Fibroblast of lung (primary cell): ENCODE results near the gene CPNE4. TPM values are rescaled to one million over a fixed set of nuclear protein-coding genes. Genes with fewer than 3 reads are reported as not detected.

Experiments
- DNase-seq, 2 donors: peaks; one replicate each; pipeline versions ENCODE4 v3.0.0 to v3.0.0-alpha.2; 2010; ENCODE audit warnings: low read depth in 2 of 2
- H2AFZ ChIP-seq: 2 replicates; pipeline ENCODE4 v1.5.1; 2012; ENCODE audit warnings: low read length, control low read depth, inconsistent platforms
- H3K27ac ChIP-seq: 2 replicates; pipeline ENCODE4 v1.5.1; 2011; ENCODE audit warnings: low read length, control low read depth; ENCODE audit not compliant: insufficient read depth
- H3K27me3 ChIP-seq: 2 replicates; pipeline ENCODE4 v1.5.1; 2011; ENCODE audit warnings: mild to moderate bottlenecking, low read length; ENCODE audit not compliant: control insufficient read depth, insufficient read depth
- H3K36me3 ChIP-seq: 2 replicates; pipeline ENCODE4 v1.5.1; 2011; ENCODE audit warnings: low read length; ENCODE audit not compliant: control insufficient read depth, insufficient read depth
- H3K4me1 ChIP-seq: 2 replicates; pipeline ENCODE4 v1.5.1; 2011; ENCODE audit warnings: low read length; ENCODE audit not compliant: control insufficient read depth, insufficient read depth; ENCODE audit errors: extremely low read depth
- H3K4me2 ChIP-seq: 2 replicates; pipeline ENCODE4 v1.5.1; 2011; ENCODE audit warnings: low read length, control low read depth; ENCODE audit not compliant: insufficient read depth; ENCODE audit errors: extremely low read depth
- H3K4me3 ChIP-seq, 4 experiments: fragments of 200-600 bp in 1 of 4; sonication (generic) in 1 of 4; replicated peaks in 1 of 4; 2 replicates each; pipeline ENCODE4 v1.5.1; 2011 to 2016; ENCODE audit warnings: low read length in 4 of 4, low read depth in 3 of 4, mild to moderate bottlenecking in 3 of 4, control low read depth in 2 of 4, inconsistent platforms in 1 of 4, mixed read lengths in 1 of 4; ENCODE audit not compliant: insufficient read depth in 1 of 4; ENCODE audit errors: control extremely low read depth in 1 of 4
- H3K79me2 ChIP-seq: 2 replicates; pipeline ENCODE4 v1.5.1; 2012; ENCODE audit warnings: mild to moderate bottlenecking, low read length, inconsistent platforms; ENCODE audit not compliant: control insufficient read depth, insufficient read depth
- H3K9ac ChIP-seq: 2 replicates; pipeline ENCODE4 v1.5.1; 2011; ENCODE audit warnings: mild to moderate bottlenecking, low read length, control low read depth; ENCODE audit not compliant: insufficient read depth
- H3K9me3 ChIP-seq: 2 replicates; pipeline ENCODE4 v1.5.1; 2012; ENCODE audit warnings: low read depth, low read length; ENCODE audit not compliant: control insufficient read depth, insufficient read depth
- H4K20me1 ChIP-seq: 2 replicates; pipeline ENCODE4 v1.5.1; 2011; ENCODE audit warnings: low read length; ENCODE audit not compliant: control insufficient read depth, insufficient read depth; ENCODE audit errors: extremely low read depth
- EZH2 ChIP-seq: IDR thresholded peaks from 2 replicates; pipeline ENCODE4 v1.5.1; 2012; ENCODE audit warnings: low read length, control low read depth, mild to moderate bottlenecking; ENCODE audit errors: missing control alignments
- polyA plus RNA-seq, 2 donors: library from polyadenylated mRNA; depleted of rRNA in 1 of 2; stranded (reverse) in 1 of 2; unstranded in 1 of 2; fragments of >200 nt; gene quantifications; 2 replicates each; pipeline ENCODE4 v1.2.1, GENCODE V29; 2011 to 2012; ENCODE audit warnings: missing spikeins in 1 of 2
- total RNA-seq: library from RNA; depleted of rRNA; stranded (reverse); fragments of >200 nt; gene quantifications from 2 replicates; pipeline ENCODE4 v1.2.1, GENCODE V29; 2014
- TF ChIP-seq, protein P1 (sequence below), 2 donors: IDR thresholded peaks in 1 of 2; conservative IDR thresholded peaks in 1 of 2; 1 replicate in 1 of 2; 2 replicates in 1 of 2; pipeline ENCODE4 v1.5.1; 2011 to 2012; ENCODE audit warnings: low read length in 2 of 2, control low read depth in 1 of 2, inconsistent platforms in 1 of 2, low read depth in 1 of 2, mild to moderate bottlenecking in 1 of 2

The CPNE4 gene
- total and polyA plus RNA-seq, 2 donors (not counting 1 experiment from before 2014, with no cell fraction given), result 0.17 TPM; not detected in 1

DNA sequence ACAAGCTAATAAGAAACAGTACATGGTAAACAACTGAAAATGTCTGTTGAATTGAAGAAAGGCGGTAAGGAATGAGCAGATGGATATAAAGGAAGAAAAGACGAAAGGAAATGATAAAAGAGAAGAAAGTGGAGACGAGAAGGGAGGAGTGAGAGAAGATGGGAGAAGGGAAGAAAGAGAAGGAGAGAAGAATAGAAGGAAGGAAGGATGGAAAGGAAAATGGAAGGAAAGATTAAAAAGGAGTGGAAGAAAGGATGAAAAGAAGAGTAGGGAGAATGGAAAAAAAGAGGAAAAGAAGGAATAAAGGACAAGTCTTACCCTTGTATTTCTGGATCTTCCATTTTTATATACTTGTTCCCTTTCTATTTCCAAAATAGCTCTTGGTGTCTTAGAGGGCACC lies 17.7 kb downstream of the CPNE4 start:
- TF ChIP-seq, protein P1, sequence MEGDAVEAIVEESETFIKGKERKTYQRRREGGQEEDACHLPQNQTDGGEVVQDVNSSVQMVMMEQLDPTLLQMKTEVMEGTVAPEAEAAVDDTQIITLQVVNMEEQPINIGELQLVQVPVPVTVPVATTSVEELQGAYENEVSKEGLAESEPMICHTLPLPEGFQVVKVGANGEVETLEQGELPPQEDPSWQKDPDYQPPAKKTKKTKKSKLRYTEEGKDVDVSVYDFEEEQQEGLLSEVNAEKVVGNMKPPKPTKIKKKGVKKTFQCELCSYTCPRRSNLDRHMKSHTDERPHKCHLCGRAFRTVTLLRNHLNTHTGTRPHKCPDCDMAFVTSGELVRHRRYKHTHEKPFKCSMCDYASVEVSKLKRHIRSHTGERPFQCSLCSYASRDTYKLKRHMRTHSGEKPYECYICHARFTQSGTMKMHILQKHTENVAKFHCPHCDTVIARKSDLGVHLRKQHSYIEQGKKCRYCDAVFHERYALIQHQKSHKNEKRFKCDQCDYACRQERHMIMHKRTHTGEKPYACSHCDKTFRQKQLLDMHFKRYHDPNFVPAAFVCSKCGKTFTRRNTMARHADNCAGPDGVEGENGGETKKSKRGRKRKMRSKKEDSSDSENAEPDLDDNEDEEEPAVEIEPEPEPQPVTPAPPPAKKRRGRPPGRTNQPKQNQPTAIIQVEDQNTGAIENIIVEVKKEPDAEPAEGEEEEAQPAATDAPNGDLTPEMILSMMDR (conservative IDR thresholded peaks at IDR 0.05 in 1 of 2, IDR thresholded peaks at IDR 0.05 in 1 of 2; ENCODE audit: low read depth in 1 of 2, low read length in 2 of 2), result no peak
- no peak for TF ChIP-seq EZH2
- no peak overlapping the region for H3K4me3 ChIP-seq
- DNase-seq, result no peak
- no peaks in the 10 kb centered on the region for H3K27me3 ChIP-seq
- no peak overlapping the region for H3K9ac ChIP-seq
- H2AFZ ChIP-seq, result no peak overlapping the region
- H4K20me1 ChIP-seq, result no peaks in the 10 kb centered on the region
- no peaks in the 10 kb centered on the region for H3K36me3 ChIP-seq
- H3K79me2 ChIP-seq, result no peaks in the 10 kb centered on the region
- H3K9me3 ChIP-seq, result no peaks in the 10 kb centered on the region
- no peaks in the 10 kb centered on the region for H3K4me1 ChIP-seq
- H3K4me2 ChIP-seq, result no peak overlapping the region
- H3K27ac ChIP-seq, result no peak overlapping the region

DNA sequence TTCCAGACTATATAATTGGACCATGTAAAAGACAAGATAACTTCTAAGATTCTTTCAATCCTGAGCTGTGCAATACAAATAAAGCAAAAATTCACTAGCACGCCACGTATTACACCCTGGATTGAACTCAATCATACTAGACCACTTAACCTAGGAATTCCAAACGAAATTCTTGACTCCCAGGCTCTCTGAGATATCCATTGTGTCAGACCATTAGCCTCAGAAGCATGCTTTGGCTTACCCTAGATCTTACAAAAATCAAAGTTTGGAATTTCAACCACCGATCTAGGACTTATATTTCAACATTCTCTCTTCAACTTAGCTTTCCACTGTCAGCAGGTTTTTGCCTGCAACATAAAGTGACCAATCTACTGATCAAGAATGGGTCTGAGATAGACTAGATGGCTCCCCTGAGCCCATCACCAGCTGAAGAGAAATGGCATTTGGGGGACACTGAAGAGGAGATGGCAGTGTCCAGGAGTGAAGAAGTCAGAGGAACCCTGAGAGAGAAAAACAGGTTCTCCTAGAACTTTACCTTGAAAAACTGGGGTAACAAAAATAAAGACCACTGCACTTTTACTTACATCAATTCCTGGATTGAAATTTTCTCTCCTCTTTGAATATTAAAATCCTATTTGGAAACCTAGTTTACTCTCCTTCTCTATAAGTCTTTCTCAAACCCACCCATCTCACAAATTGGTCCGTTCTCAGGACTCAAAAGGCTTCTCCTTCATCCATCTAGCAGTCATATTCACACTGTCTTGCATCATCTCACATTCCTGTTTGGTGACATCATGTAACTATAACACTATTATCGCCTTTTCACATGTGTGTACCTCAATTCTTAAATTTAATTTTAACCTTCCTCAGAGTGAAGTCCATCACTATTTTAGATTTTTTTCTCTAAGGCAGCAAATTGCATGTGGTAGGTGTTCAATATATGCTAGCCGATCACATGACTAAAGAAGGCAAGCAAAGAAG lies 18.5 kb downstream of the CPNE4 start:
- H2AFZ ChIP-seq, result no peak overlapping the region
- TF ChIP-seq, protein P1 (conservative IDR thresholded peaks at IDR 0.05 in 1 of 2, IDR thresholded peaks at IDR 0.05 in 1 of 2; ENCODE audit: low read depth in 1 of 2, low read length in 2 of 2), result no peak
- no peak for TF ChIP-seq EZH2
- H3K36me3 ChIP-seq, result no peaks in the 10 kb centered on the region
- H3K9ac ChIP-seq, result no peak overlapping the region
- no peaks in the 10 kb centered on the region for H3K27me3 ChIP-seq
- no peaks in the 10 kb centered on the region for H3K79me2 ChIP-seq
- H3K4me3 ChIP-seq, result no peak overlapping the region
- no peaks in the 10 kb centered on the region for H4K20me1 ChIP-seq
- DNase-seq, result peak in 1 of 2 donors; percentile 3
- H3K4me2 ChIP-seq, result no peak overlapping the region
- no peaks in the 10 kb centered on the region for H3K4me1 ChIP-seq
- no peak overlapping the region for H3K27ac ChIP-seq
- H3K9me3 ChIP-seq, result no peaks in the 10 kb centered on the region

DNA sequence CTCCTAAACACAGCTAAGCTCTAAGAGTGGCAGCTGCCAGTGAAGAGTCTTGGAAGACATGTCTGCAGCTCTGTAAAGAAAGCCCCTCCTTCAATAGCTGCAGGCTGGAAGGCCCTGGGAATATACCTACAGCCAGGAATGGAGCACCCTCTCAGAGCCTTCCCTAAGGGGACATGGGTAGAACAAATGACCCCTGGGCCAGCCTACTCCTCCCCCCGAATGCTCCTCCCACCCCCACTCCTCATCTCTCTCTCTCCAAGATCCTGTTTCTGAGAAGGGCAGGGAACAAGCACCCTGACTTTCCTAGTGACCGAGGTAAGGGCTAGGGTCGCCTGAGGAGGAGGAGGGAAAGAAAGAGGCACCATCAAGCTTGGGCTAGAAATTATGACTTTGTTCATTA lies 20.7 kb downstream of the CPNE4 start:
- H3K27me3 ChIP-seq, result no peaks in the 10 kb centered on the region
- no peak overlapping the region for H3K27ac ChIP-seq
- no peak overlapping the region for H2AFZ ChIP-seq
- H3K4me2 ChIP-seq, result no peak overlapping the region
- H3K4me1 ChIP-seq, result no peaks in the 10 kb centered on the region
- H3K4me3 ChIP-seq, result no peak overlapping the region
- H3K79me2 ChIP-seq, result no peaks in the 10 kb centered on the region
- H4K20me1 ChIP-seq, result no peaks in the 10 kb centered on the region
- no peaks in the 10 kb centered on the region for H3K9me3 ChIP-seq
- no peak for TF ChIP-seq EZH2
- TF ChIP-seq, protein P1 (conservative IDR thresholded peaks at IDR 0.05 in 1 of 2, IDR thresholded peaks at IDR 0.05 in 1 of 2; ENCODE audit: low read depth in 1 of 2, low read length in 2 of 2), result no peak
- no peaks in the 10 kb centered on the region for H3K36me3 ChIP-seq
- DNase-seq, result no peak
- no peak overlapping the region for H3K9ac ChIP-seq
